Measurements from ENCODE around the gene DTNB.
"Not testable (repeated sequence)": the region's sequence is repeated elsewhere in the genome, so short reads cannot be mapped to it uniquely, and the experiment has no call there.

Gene DTNB

DNA sequence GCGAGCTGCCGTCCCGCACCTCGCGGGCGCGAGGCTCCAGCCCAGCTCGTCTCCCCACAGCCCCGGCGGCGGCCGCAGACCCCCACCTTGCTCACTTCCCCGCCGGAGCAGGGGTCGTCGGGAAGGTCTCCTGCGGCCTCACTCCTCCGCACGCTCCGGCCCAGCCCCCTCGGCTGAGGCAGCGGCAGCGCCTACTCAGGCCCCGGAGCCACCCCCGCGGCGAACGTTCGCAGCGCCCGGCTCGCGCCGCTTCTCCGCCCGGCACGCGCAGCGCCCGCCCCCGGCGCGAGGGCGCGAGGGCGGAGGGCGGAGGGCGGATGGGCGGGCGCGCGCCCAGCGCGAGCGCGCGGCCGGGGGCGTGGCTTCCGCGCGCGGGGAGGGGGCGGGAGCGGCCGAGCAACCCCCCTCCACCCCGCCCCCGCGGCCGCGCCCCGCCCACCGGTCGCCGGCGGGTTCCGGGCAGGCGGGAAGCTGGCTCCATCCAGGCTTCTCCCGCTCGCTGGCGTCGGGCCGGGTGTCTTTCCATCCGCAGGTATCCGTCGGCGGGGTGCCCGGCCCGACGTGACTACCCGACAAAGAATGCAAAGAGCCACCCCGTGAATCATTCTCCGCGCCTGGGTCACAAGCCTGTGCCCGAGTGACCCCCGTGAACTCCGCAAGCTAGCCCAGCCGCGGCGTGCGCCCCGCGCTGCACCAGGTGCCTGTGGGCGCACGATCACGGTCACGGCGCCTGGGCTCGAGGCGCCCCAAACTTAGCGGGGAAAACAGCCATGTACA, at the start of gene DTNB:
Gene DTNB (minus strand): TSS at position 278 of the 777 bp plus-strand sequence. CDS start 20,917 bp downstream, outside the sequence.
- DNase-seq, result peak; percentile 77

DNA sequence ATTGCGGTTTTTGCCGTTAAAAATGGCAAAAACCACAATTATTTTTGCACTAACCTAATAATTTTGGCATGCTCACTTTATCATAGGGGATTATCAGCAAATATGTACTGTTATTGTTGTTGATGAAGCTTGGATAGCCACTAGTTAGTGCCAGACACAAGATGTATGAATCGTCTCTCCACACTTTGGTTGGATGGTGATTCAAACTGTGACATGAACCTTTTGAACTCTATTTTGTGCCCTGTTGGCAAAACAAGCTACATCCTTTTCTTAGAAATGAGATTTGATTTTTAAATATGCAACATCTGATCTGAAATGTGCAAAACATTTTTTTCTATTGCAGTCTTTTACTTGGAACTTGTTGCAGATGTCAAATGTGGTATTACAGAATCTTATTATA, 48.8 kb upstream of the DTNB start:
- DNase-seq, result no peak

DNA sequence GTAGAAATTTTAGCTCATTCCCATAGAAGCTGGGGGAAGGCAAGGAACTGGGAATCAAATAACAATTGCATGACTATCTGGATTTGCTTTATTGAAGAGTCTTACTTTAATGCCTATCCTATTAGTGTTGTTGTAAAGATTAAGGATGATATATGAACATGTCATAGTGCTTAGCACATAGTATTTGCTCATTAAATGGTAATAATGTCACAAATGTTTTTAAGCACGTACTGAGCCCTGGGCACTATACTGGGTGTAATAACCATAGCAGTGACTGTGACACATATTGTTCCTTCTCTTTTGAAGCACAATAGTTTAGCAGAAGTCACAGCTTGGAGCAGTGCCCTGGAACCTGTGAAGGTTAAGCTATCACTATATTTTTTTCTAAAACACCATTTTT, 47.2 kb upstream of the DTNB start:
- no peak for DNase-seq

DNA sequence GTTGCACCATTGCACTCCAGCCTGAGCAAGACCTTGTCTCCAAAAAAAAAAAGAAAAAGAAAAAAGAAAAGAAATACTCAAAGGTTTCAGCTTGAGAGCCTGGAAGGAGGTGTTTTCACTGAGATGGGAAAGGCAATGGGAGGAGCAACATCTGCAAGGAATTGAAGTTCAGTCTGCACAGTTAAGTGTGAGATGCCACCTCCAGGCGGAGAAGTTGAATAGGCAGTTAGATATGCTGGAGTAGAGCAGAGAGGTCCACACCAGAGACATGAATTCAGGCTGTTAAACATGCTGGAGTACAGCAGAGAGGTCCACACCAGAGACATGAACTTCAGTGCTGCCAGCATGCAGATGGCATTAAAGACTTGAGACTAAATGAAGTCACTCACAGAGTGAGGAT, 41.4 kb upstream of the DTNB start:
- DNase-seq, result no peak

DNA sequence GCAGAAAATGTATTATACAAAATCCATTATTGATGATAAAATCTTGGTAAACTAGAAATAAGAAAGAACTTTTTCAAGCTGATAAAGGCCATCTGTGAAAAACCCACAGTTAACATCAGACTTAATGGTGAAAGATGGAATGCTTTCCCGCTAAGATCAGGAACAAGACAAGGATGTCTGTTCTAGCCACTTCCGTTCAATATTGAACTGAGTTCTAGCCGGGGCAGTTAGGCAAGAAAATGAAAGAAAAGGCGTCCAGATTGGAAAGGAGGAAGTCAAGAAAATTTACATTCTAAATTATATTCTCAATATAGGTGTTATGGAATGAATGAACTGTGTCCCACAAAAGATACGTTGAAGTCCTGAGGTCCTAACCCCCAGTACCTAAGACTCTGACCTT, 39.1 kb upstream of the DTNB start:
- DNase-seq, result no peak

DNA sequence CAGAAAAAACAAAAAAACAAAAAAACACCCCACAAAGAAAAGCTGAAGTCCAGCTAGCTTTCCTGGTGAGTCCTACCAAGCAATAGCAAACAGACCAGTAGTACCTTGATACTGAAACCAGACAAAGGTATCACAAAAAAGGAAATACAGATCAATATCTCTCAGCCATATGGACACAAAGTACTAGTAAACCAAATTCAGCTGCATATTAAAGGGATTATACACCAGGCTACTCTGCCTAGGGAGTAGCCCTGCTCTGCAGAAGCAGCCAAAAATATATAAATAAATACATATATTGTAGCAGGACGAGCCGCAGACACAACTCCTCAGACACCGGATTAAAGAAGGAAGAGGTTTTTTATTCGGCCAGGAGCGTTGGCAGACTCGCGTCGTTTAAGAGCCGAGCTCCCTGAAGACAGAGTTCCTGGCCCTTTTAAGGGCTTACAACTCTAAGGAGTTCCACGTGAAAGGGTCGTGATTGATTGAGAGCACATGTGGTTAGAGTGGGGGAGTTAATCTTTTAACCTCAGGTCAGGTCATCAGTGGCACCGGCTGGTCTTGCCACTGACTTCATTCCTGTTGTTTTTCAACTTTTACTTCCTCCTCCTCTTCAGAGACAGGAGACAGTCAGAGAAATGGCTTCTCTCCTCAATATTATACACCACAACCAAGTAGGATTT, 38.4 kb upstream of the DTNB start:
- no peak for DNase-seq

DNA sequence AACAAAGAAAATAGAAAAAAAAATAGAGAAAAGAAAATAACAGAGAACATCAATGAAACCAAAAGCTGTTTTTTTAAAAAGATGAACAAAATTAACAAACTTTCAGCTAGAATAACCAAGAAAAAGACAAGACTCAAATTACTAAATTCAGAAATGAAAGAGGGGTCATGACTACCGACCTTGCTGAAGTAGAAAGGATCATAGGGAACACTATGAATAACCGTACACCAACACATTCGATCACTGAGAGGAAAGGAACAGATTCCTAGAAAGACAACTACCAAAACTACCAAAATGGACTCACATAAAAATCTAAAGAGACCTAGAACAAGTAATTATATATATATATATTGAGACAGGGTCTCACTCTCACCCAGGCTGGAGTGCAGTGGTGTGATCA, 37.4 kb upstream of the DTNB start:
- no peak for DNase-seq

DNA sequence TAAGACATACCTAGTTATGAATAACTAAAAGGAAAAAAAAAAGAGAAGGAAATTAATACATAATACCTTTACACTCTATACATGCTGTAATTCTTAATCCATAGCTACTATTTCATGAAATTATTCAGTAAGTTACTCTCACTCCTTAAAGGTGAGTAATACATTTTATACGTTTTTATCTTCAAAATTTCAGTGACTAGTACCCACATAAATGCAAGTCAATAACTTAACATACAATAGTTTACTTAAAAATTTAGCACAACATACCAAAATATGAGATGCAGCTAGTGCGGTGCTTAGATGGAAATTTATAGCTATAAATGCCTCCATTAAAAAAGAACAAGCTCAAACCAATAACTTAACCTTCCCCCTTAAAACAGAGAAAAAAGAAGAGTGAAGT, 36.0 kb upstream of the DTNB start:
- no peak for DNase-seq

DNA sequence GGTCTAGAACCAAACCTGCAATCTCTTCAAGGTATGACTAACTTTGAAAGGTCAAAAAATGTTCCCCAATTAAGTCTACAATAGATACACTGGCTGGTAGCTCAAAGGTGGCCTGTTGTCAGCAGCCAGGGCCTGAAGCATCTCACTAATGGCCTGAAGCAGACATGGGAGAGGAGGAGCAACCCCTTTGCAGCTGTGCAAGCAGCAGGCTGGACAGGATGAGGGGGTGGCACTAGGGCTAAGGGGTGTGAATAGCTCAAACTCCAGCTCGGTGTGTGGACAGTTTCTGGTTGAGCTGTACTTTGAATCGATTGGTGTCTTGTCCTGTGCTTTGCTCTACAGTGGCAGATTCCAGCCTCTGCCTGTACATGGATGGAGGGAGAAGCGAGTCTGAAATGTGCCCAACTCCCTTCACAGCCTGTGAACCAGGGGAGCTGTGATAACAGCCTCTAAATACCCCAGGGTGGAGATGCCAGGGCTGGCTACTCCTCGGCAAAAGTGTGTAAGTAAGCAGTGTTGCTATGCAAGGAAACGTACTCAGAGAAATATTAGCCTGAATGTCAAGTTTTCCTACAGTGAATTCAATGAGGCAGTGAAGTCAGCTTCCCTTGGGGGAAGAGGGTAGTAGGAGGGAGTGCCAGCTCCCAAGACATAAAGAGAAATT, 34.7 kb upstream of the DTNB start:
- DNase-seq, result peak; percentile 42

DNA sequence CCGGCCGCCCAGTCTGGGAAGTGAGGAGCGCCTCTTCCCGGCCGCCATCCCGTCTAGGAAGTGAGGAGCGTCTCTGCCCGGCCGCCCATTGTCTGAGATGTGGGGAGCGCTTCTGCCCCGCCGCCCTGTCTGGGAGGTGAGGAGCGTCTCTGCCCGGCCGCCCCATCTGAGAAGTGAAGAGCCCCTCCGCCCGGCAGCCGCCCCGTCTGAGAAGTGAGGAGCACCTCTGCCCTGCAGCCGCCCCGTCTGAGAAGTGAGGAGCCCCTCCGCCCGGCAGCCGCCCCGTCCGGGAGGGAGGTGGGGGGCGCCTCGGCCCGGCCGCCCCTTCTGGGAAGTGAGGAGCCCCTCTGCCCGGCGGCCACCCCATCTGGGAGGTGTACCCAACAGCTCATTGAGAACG, 32.2 kb upstream of the DTNB start:
- DNase-seq, result not testable (repeated sequence)

DNA sequence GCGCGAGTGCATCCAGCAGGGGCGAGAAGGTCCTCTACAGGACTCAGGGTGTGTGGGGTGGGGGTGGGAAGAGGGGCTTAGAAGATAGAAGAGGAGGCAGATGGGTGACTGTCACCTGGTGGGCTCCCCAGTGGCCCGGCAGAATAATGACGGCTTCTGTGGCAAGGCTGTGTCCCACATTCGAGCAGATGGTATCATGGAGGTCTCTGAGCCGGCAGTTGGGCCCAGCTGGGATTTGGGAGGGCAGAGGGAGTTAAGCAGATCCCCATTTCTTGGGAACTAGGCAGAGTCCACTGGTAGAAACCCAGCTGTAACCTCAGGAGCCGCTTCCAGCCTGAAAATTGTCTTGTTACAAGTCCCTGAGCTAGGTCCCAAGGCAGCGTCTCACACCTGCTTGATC, 28.4 kb upstream of the DTNB start:
- no peak for DNase-seq

DNA sequence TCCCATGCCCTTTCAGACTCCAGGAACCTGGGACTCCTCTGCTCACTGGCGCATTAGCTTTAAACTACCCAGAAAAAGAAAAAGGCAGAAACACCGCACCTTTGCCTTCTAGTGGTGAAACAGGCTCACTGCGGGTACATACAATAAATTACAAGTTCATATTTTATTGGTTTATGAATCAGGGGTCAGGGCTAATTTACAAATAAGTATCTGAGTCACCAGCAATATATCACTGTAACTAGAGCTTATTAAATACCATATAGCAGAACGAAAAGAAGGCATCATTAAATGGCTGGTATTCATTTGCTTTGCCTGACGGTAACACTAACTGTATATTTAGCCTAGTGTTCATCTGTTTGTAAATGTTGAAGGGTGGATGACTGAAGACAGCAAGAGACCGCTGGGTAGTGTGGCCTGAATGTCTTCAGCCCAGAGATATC, 26.9 kb upstream of the DTNB start:
- DNase-seq, result no peak

DNA sequence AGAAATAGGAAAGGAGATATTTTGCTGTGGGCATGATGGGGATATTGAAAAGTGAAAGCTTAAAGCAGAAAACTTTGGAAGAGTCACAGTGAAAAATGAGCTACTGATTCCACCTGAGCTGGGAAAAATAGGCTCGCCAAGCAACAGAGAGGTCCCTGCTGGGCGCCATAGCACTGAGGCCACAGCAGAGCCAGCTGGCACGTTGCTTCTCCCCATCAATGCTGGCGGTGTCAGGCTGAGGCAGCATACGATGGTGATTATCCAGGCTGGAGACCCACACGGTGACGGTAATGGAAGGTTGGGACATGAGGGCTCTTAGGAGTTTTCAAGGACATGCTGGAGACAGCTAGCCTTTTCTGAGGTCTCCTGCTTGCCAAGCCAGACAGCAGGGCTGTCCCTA, 25.8 kb upstream of the DTNB start:
- no peak for DNase-seq

DNA sequence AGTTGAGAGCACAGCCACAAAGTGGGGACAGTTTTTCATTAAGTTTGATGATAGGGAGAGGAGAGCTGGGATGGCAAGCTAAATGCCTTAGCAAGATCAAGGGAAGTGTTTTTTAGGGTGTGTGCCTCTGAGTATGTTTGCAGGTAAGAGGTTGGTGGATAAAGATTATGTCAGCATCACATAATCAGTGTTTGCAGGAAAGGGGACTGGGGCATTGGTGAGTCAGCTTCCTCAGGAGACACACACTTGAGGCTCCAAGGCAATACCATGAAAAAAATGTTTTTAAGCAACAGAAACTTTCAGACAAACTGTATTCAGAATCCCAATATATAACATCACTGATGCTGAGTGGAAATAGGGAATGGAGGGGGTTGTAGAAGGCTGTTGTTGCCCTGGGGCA, 25.4 kb upstream of the DTNB start:
- DNase-seq, result no peak

DNA sequence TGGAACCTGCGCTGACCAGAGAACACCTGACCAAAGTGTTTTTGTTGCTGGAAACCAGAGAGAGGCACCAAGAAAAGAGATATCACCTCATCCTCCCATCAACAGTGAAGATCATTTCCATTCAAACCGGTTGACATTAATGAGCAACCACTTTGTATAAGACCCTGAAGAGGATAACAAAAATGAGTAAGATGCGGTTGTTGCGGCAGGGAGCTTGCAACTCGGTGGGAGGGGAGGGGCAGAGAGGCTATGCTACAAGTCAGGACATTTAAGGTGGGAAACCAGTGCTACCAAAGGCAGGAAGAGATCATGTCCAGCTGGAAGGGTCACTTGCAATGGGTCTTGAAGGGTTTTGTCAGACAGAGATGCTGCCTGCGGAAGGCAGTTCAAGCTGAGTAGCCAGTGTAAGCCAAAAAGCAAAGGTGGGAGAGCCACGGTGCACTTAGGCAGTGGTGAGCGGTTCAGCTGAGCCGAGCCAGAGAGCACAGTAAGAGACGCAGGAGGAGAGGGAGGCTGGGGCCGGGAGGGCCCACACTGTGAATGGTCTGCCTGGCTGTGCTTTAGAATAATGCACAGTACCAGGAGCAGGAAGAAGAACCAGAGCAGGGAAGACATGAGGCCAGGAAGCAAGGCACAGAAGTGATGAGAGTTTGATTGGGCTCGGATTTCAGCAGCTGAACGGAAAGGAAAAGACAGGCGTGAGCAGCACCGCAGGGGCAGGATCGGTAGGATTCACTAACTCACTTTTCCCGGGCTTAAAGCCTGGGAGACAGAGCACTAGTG, 24.4 kb upstream of the DTNB start:
- no peak for DNase-seq

DNA sequence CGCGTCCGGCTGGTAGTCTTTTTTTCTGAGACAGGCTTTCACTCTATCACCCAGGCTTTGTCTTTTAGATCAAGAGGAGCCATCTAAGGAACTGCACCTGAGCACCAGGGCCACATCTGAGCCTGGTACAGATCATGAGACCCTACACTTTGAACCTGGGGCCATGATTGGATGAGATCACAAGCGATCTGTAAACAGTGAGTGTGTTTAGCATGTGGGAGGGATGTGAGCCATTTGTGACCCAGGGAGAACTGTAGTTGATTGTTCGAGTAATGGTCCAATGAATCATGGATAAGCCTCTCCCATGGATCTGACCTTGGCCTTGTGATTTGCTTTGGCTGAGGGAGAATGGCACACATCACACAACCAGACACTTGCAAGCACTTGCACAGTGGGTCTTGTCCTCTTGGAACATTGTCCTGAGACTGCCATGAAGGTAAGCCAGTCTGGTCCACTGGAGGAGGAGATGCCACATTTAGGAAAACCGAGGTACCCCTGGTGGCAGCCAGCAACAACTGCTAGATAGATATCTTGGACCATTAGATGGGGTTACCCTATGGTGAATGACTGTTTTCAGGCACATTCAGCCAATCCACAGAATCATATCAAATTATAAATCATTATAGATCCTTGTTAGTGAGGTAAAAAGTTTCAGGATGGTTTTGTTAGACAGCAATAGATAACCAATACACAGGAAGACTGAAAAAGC, 19.5 kb upstream of the DTNB start:
- DNase-seq, result no peak

DNA sequence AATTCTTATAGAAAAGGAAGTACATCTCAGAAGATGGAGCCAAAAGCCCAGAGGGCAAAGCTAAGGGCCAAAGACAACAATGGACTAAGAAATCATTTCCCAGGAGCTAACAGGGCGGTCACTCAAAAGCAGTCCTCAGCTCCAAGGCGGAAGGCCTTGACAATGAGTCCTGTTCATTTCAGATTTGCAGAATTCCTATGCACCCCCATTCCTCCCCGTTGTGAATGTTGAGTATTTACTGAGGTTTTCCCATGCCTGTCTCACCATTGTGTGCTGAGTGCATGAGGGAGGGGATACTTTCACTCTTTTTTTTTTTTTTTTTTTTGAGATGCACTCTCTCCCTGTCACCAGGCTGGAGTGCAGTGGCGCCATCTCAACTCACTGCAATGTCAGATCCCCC, 18.8 kb upstream of the DTNB start:
- no peak for DNase-seq

DNA sequence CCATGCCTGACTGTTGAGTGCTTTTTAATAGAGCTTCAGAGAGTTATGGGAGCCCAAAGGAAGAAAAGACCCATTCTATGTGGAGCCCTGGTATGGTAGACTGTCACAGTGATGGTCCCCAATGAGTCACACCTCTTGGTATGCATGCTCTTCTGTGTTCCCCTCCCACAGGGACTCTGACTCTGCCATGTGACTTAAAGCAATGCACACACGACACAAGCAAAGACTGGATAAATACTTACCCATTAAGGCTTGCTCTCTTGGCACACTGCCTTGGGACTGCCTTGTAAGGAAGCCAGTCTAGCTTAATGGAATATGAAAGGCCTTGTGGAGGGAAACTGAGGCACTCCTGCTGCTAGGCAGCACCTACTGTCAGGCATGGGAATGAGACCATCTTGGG, 16.7 kb upstream of the DTNB start:
- DNase-seq, result no peak

DNA sequence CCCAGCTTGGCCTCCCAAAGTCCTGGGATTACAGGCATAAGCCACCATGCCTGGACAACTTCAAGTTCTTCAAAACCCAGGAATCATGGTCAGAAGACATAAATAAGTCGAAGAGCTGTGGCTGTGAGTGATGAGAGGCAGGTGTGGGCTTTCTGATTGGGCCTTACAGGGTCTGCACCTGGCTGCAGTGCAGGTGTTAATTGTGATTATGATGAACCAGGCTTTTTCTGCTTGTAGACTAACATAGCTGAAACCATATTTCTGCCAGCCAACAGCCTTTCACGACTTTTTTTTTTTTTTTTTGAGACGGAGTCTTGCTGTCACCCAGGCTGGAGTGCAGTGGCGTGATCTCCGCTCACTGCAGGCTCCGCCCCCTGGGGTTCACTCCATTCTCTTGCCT, 14.9 kb upstream of the DTNB start:
- no peak for DNase-seq

DNA sequence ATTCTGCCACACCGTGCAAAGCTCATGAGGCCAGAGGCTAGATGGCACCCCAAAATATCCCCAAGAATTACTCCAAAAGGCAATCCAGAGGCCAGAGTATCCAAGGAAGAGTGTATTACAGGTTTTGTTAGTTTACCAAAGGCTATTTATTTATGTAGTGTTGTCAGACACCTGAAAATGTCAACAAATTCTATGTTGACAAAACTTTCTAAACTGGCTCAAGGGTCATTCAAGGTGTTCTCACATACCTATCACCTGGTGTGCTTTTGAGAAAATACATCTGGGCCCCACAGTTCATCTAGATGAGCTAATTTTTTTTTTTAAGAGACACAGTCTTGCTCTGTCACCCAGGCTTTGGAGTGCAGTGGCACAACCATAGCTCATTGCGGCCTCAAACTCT, 12.4 kb upstream of the DTNB start:
- peak; percentile 38 for DNase-seq

DNA sequence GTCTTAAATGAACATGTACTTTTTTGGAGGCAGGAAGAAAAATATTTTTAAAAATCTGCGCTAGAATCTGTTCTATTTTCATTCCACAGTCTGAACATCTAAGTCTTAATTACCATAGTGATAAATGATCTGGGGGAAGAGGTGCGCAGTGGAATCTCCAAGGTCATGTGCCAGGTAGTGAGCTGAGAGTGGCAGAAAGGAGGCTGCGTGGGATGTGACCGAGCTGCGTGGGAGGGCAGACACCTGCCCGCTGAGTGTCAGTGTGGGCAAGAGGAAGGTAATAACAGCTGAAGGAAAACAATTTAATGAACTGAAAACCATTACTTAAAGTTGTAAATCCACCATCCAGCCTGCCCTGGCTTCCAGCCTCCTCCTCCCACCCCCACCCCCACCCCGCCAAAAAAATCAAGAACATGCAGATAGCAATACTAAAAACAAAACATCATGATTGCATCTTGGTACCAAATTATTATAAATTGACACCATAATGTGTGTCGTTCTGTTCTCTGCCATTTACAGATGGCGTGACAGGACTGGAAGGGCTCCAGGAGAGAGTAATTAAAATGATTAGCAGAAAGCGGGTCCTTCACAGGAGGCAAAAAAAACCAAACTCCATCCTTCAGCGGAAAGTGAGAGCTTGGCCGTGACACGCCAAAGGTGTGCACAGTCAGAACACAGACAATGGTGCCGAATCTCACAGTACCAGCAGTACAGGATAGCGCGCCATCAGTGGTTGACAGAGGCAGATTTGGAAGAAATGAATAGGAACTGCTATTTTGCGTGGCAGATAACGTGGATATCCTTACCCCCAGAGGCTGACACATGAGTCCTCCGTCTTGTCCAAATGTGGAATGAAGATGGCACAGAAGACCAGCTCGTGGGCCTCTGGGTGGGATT, 11.4 kb upstream of the DTNB start:
- no peak for DNase-seq

DNA sequence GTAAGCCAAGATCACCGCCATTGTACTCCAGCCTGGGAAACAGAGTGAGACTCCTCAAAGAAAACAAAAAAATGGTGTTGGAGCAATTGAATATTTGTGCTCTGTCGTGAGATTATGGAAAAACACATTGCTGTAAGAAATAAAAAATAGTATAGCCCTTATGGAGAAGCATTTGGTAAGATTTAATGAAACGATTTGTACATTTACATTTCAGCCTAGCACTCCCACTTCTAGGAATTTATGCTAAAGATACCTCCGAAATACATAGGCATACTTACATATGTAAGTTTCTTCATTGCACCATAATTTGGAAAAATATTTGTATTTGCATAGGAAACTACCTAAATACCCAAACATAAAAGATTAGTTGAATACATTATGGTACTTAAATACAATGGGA, 8.7 kb upstream of the DTNB start:
- no peak for DNase-seq
